Thymus (tissue), 11 donors: ENCODE measurements around the gene ABLIM2. TPM values are rescaled to one million over a fixed set of nuclear protein-coding genes. Genes with fewer than 3 reads are reported as not detected.

Experiments
- DNase-seq, 9 donors: peaks; one replicate each; pipeline ENCODE4 v3.0.0-alpha.2; 2013; ENCODE audit warnings: low spot score in 9 of 9, low read depth in 6 of 9, missing footprints in 1 of 9
- H3K27ac ChIP-seq, 2 donors: one replicate each; pipeline ENCODE4 v1.5.1; 2013; ENCODE audit warnings: control low read depth in 1 of 2, low read depth in 1 of 2, low read length in 1 of 2, mild to moderate bottlenecking in 1 of 2, moderate library complexity in 1 of 2
- H3K27me3 ChIP-seq, 2 donors: one replicate each; pipeline ENCODE4 v1.5.1; 2013; ENCODE audit warnings: low read length in 1 of 2; ENCODE audit not compliant: control insufficient read depth in 2 of 2, insufficient read depth in 1 of 2
- H3K36me3 ChIP-seq, 2 donors: one replicate each; pipeline ENCODE4 v1.5.1; 2013; ENCODE audit warnings: low read length in 1 of 2, mild to moderate bottlenecking in 1 of 2, moderate library complexity in 1 of 2; ENCODE audit not compliant: control insufficient read depth in 2 of 2, insufficient read depth in 2 of 2
- H3K4me1 ChIP-seq, 2 donors: one replicate each; pipeline ENCODE4 v1.5.1; 2013; ENCODE audit warnings: low read length in 2 of 2; ENCODE audit not compliant: control insufficient read depth in 2 of 2, insufficient read depth in 2 of 2
- H3K4me3 ChIP-seq, 2 donors: one replicate each; pipeline ENCODE4 v1.5.1; 2013; ENCODE audit warnings: low read length in 2 of 2, control low read depth in 1 of 2, mild to moderate bottlenecking in 1 of 2
- H3K9me3 ChIP-seq, 2 donors: one replicate each; pipeline ENCODE4 v1.5.1; 2013; ENCODE audit warnings: low read length in 1 of 2, mild to moderate bottlenecking in 1 of 2; ENCODE audit not compliant: control insufficient read depth in 2 of 2, insufficient read depth in 1 of 2
- WGBS: extraction: QIAGEN DNeasy Blood & Tissue Kit; methylation state at CpG from one replicate; pipeline ENCODE4 v1.1.7; 2013; 5-methylcytosine and 5-hydroxymethylcytosine counted together
- polyA plus RNA-seq: library from polyadenylated mRNA; stranded (reverse); fragments of 200-250 nt; gene quantifications from one replicate; pipeline ENCODE4 v1.2.3, GENCODE V29; 2013
- total RNA-seq: library from RNA; stranded (reverse); fragments of 120-200 nt; gene quantifications from one replicate; pipeline ENCODE4 v1.2.4, GENCODE V29; 2013
- donor health status: healthy.

Gene ABLIM2
- total and polyA plus RNA-seq, 2 donors, result 1.0 to 7.4 TPM

- no peaks in the 10 kb centered on the region for H3K36me3 ChIP-seq
- H3K27ac ChIP-seq, result no peak overlapping the region
- no peaks in the 10 kb centered on the region for H3K4me1 ChIP-seq
- H3K4me3 ChIP-seq, result no peak overlapping the region
- WGBS, result 93% methylated on average over 16 of the region's 16 CpGs
- DNase-seq, result no peak
- H3K9me3 ChIP-seq, result no peaks in the 10 kb centered on the region
- peaks cover 0 to 39% of the 10 kb centered on the region in 2 donors for H3K27me3 ChIP-seq
Observed at GRCh38 chr4:8043596-8043995, 115.0 kb downstream of the ABLIM2 start.

- no peaks in the 10 kb centered on the region for H3K36me3 ChIP-seq
- peaks cover 0 to 40% of the 10 kb centered on the region in 2 donors for H3K27me3 ChIP-seq
- H3K4me3 ChIP-seq, result no peak overlapping the region
- no peak for DNase-seq
- H3K9me3 ChIP-seq, result no peaks in the 10 kb centered on the region
- 56% methylated on average over 11 of the region's 11 CpGs for WGBS
- no peak overlapping the region for H3K27ac ChIP-seq
- no peaks in the 10 kb centered on the region for H3K4me1 ChIP-seq
Observed at GRCh38 chr4:8041868-8042267, 116.7 kb downstream of the ABLIM2 start.

- H3K4me3 ChIP-seq, result no peak overlapping the region
- no peaks in the 10 kb centered on the region for H3K36me3 ChIP-seq
- peaks cover 0 to 36% of the 10 kb centered on the region in 2 donors for H3K27me3 ChIP-seq
- H3K27ac ChIP-seq, result no peak overlapping the region
- WGBS, result 93% methylated on average over 7 of the region's 7 CpGs
- H3K4me1 ChIP-seq, result no peaks in the 10 kb centered on the region
- DNase-seq, result no peak
- H3K9me3 ChIP-seq, result no peaks in the 10 kb centered on the region
Observed at GRCh38 chr4:8041172-8041571, 117.4 kb downstream of the ABLIM2 start.

- DNase-seq, result no peak
- 85% methylated on average over 7 of the region's 7 CpGs for WGBS
- H3K9me3 ChIP-seq, result no peaks in the 10 kb centered on the region
- no peaks in the 10 kb centered on the region for H3K36me3 ChIP-seq
- no peak overlapping the region for H3K4me3 ChIP-seq
- H3K27ac ChIP-seq, result no peak overlapping the region
- no peaks in the 10 kb centered on the region for H3K4me1 ChIP-seq
- peaks cover 0 to 30% of the 10 kb centered on the region in 2 donors for H3K27me3 ChIP-seq
Observed at GRCh38 chr4:8040607-8041006, 118.0 kb downstream of the ABLIM2 start.

GRCh38 chr4:8039853-8040252 is 118.8 kb downstream of the ABLIM2 start:
- Histone ChIP-seq H3K4me3 (no peak overlapping the region), H3K9me3 (no peaks in the 10 kb centered on the region), H3K27ac (no peak overlapping the region), H3K36me3 (no peaks in the 10 kb centered on the region), H3K27me3 (peaks cover 0 to 25% of the 10 kb centered on the region in 2 donors), H3K4me1 (peaks cover 0 to 5% of the 10 kb centered on the region in 2 donors)
- WGBS, result 83% methylated on average over 11 of the region's 11 CpGs
- DNase-seq, result no peak

- Histone ChIP-seq H3K27me3 (peaks cover 0 to 23% of the 10 kb centered on the region in 2 donors), H3K27ac (no peak overlapping the region), H3K4me3 (no peak overlapping the region), H3K36me3 (no peaks in the 10 kb centered on the region), H3K9me3 (no peaks in the 10 kb centered on the region), H3K4me1 (peaks cover 0 to 5% of the 10 kb centered on the region in 2 donors)
- no peak for DNase-seq
- 38% methylated on average over 6 of the region's 6 CpGs for WGBS
Observed at GRCh38 chr4:8039290-8039689, 119.3 kb downstream of the ABLIM2 start.

GRCh38 chr4:8038719-8039251 is 119.8 kb downstream of the ABLIM2 start:
- Histone ChIP-seq H3K9me3 (no peaks in the 10 kb centered on the region), H3K27me3 (peaks cover 0 to 19% of the 10 kb centered on the region in 2 donors), H3K4me3 (no peak overlapping the region), H3K4me1 (peaks cover 0 to 5% of the 10 kb centered on the region in 2 donors), H3K27ac (no peak overlapping the region), H3K36me3 (no peaks in the 10 kb centered on the region)
- DNase-seq, result no peak
- WGBS, result 69% methylated on average over 7 of the region's 7 CpGs

- Histone ChIP-seq H3K4me1 (peaks cover 0 to 5% of the 10 kb centered on the region in 2 donors), H3K27me3 (peaks cover 0 to 14% of the 10 kb centered on the region in 2 donors), H3K36me3 (no peaks in the 10 kb centered on the region), H3K9me3 (no peaks in the 10 kb centered on the region), H3K27ac (no peak overlapping the region), H3K4me3 (no peak overlapping the region)
- 83% methylated on average over 2 of the region's 2 CpGs for WGBS
- DNase-seq, result no peak
Observed at GRCh38 chr4:8038083-8038482, 120.5 kb downstream of the ABLIM2 start.

- WGBS, result 82% methylated on average over 7 of the region's 7 CpGs
- Histone ChIP-seq H3K27me3 (peaks cover 0 to 14% of the 10 kb centered on the region in 2 donors), H3K27ac (no peak overlapping the region), H3K4me1 (peaks cover 0 to 5% of the 10 kb centered on the region in 2 donors), H3K9me3 (no peaks in the 10 kb centered on the region), H3K4me3 (no peak overlapping the region), H3K36me3 (no peaks in the 10 kb centered on the region)
- no peak for DNase-seq
Observed at GRCh38 chr4:8037150-8037769, 121.4 kb downstream of the ABLIM2 start.
